GM18507 (cell line): Measurements from ENCODE around the gene TIMM23B.
"Not testable (repeated sequence)": the region's sequence is repeated elsewhere in the genome, so short reads cannot be mapped to it uniquely, and the experiment has no call there.

ENCODE experiments used
- DNase-seq: peaks from one replicate; pipeline ENCODE4 v3.0.0; 2011; ENCODE audit warnings: low read depth; ENCODE audit not compliant: insufficient read length; ENCODE audit errors: extremely low spot score
- FAIRE-seq: peaks from 2 replicates; lab custom pipeline; 2011; peaks lifted over from hg19 to GRCh38; lab: Jason Lieb, UNC

Gene TIMM23B

GRCh38 chr10:49941447-49942338, at the start of gene TIMM23B, which contains the start of gene PARG:
TIMM23B (plus strand) TSS chr10:49942053; CDS start chr10:49942195, 142 bp downstream.
PARG (minus strand) TSS chr10:49942027; CDS start chr10:49941725, 302 bp downstream.
- FAIRE-seq (peak; percentile 86), DNase-seq (peak; percentile 25)

GRCh38 chr10:49899999-49900398, 41.9 kb upstream of the TIMM23B start:
- not testable (repeated sequence) for DNase-seq, FAIRE-seq

- DNase-seq, result not testable (repeated sequence)
Observed at GRCh38 chr10:49900406-49900805, 41.4 kb upstream of the TIMM23B start.

GRCh38 chr10:49903829-49904228, 38.0 kb upstream of the TIMM23B start:
- not testable (repeated sequence) for DNase-seq, FAIRE-seq

More at GRCh38 chr10:49900406-49900805, 41.4 kb upstream of the TIMM23B start:
- not testable (repeated sequence) for FAIRE-seq

GRCh38 chr10:49908290-49909080, 33.4 kb upstream of the TIMM23B start:
- not testable (repeated sequence) for FAIRE-seq

GRCh38 chr10:49910295-49910694, 31.6 kb upstream of the TIMM23B start:
- DNase-seq, FAIRE-seq: not testable (repeated sequence)

More at GRCh38 chr10:49908290-49909080, 33.4 kb upstream of the TIMM23B start:
- not testable (repeated sequence) for DNase-seq

- FAIRE-seq, DNase-seq: not testable (repeated sequence)
Observed at GRCh38 chr10:49916451-49916850, 25.4 kb upstream of the TIMM23B start.

- not testable (repeated sequence) for DNase-seq, FAIRE-seq
Observed at GRCh38 chr10:49917927-49918326, 23.9 kb upstream of the TIMM23B start.

- FAIRE-seq, DNase-seq: not testable (repeated sequence)
Observed at GRCh38 chr10:49922041-49922440, 19.8 kb upstream of the TIMM23B start.

GRCh38 chr10:49923572-49923971, 18.3 kb upstream of the TIMM23B start:
- DNase-seq, FAIRE-seq: not testable (repeated sequence)

GRCh38 chr10:49931276-49931675, 10.6 kb upstream of the TIMM23B start:
- not testable (repeated sequence) for DNase-seq, FAIRE-seq

- FAIRE-seq, DNase-seq: not testable (repeated sequence)
Observed at GRCh38 chr10:49931959-49932728, 9.7 kb upstream of the TIMM23B start.

- not testable (repeated sequence) for FAIRE-seq, DNase-seq
Observed at GRCh38 chr10:49942339-49942705, 469 bp downstream of the TIMM23B start.

- not testable (repeated sequence) for FAIRE-seq
Observed at GRCh38 chr10:49943607-49944006, 1.8 kb downstream of the TIMM23B start.

GRCh38 chr10:49948142-49948541, 6.3 kb downstream of the TIMM23B start:
- not testable (repeated sequence) for DNase-seq
- FAIRE-seq, result peak; percentile 50

More at GRCh38 chr10:49943607-49944006, 1.8 kb downstream of the TIMM23B start:
- not testable (repeated sequence) for DNase-seq

GRCh38 chr10:49948737-49949136, 6.9 kb downstream of the TIMM23B start:
- DNase-seq, FAIRE-seq: not testable (repeated sequence)

GRCh38 chr10:49952006-49952405, 10.2 kb downstream of the TIMM23B start:
- FAIRE-seq, DNase-seq: not testable (repeated sequence)

- DNase-seq, FAIRE-seq: not testable (repeated sequence)
Observed at GRCh38 chr10:49953122-49953521, 11.3 kb downstream of the TIMM23B start.
